HepG2 (cell line): ENCODE results near the gene ZNRF3. TPM values are rescaled to one million over a fixed set of nuclear protein-coding genes. Genes with fewer than 3 reads are reported as not detected.

Source experiments
- HOXD1 ChIP-seq: sonication (generic); formaldehyde crosslinking; IDR thresholded peaks from 2 replicates; pipeline ENCODE4 v1.5.0; 2020; ENCODE audit warnings: missing genetic modification reagents
- MAFF ChIP-seq: IDR thresholded peaks from 2 replicates; pipeline ENCODE4 v1.6.1; 2011; ENCODE audit warnings: low read depth, low read length, improper control_type of control experiment
- MIER3 ChIP-seq: IDR thresholded peaks from 2 replicates; pipeline ENCODE4 v1.6.1; 2016; ENCODE audit warnings: missing compliant biosample characterization, borderline replicate concordance
- MTA1 ChIP-seq: sonication (generic); formaldehyde crosslinking; IDR thresholded peaks from 2 replicates; pipeline ENCODE4 v1.4.0; 2020; ENCODE audit warnings: missing genetic modification reagents, mild to moderate bottlenecking, borderline replicate concordance
- MXD4 ChIP-seq: IDR thresholded peaks from 2 replicates; pipeline ENCODE4 v1.6.1; 2016; ENCODE audit warnings: mild to moderate bottlenecking, missing biosample characterization, missing genetic modification reagents
- MZF1 ChIP-seq: sonication (generic); formaldehyde crosslinking; IDR thresholded peaks from 2 replicates; pipeline ENCODE4 v1.8.1; 2023; ENCODE audit warnings: mild to moderate bottlenecking, missing genetic modification reagents, borderline replicate concordance
- PLRG1 ChIP-seq: fragments of 450-650 bp; conservative IDR thresholded peaks from 2 replicates; pipeline ENCODE4 v1.6.1; 2016
- RBM22 ChIP-seq: fragments of 200-400 bp; formaldehyde crosslinking; optimal IDR thresholded peaks from 2 replicates; pipeline ENCODE3; 2017; ENCODE audit warnings: mild to moderate bottlenecking, low read length, moderate library complexity
- SMYD3 ChIP-seq: sonication (generic); formaldehyde crosslinking; IDR thresholded peaks from 2 replicates; pipeline ENCODE4 v1.8.1; 2023; ENCODE audit warnings: mild to moderate bottlenecking, missing genetic modification reagents
- SPEN ChIP-seq: sonication (generic); formaldehyde crosslinking; IDR thresholded peaks from 2 replicates; pipeline ENCODE4 v1.5.1; 2020; ENCODE audit warnings: low read depth, mild to moderate bottlenecking, missing genetic modification reagents
- TGIF2 ChIP-seq: IDR thresholded peaks from 2 replicates; pipeline ENCODE4 v1.6.1; 2016; ENCODE audit warnings: control low read depth, missing compliant biosample characterization
- U2AF2 ChIP-seq: fragments of 200-400 bp; formaldehyde crosslinking; IDR thresholded peaks from 2 replicates; pipeline ENCODE4 v1.6.1; 2017; ENCODE audit warnings: low read depth, mild to moderate bottlenecking, low read length
- ZBTB1 ChIP-seq: sonication (generic); formaldehyde crosslinking; IDR thresholded peaks from 2 replicates; pipeline ENCODE4 v1.4.0; 2020; ENCODE audit warnings: missing genetic modification reagents, borderline replicate concordance
- ZNF136 ChIP-seq: sonication (generic); formaldehyde crosslinking; IDR thresholded peaks from 2 replicates; pipeline ENCODE4 v1.8.1; 2022; ENCODE audit warnings: low read depth, mild to moderate bottlenecking, moderate library complexity, missing genetic modification reagents
- ZNF235 ChIP-seq: sonication (generic); formaldehyde crosslinking; IDR thresholded peaks from 2 replicates; pipeline ENCODE4 v1.8.1; 2023; ENCODE audit warnings: mild to moderate bottlenecking, missing genetic modification reagents, borderline replicate concordance
- ZNF3 ChIP-seq: IDR thresholded peaks from 2 replicates; pipeline ENCODE4 v1.7.0; 2017; ENCODE audit warnings: inconsistent platforms
- ZNF605 ChIP-seq: sonication (generic); formaldehyde crosslinking; IDR thresholded peaks from 2 replicates; pipeline ENCODE4 v1.8.0; 2022; ENCODE audit warnings: mild to moderate bottlenecking, missing genetic modification reagents
- ZSCAN22 ChIP-seq: sonication (generic); formaldehyde crosslinking; IDR thresholded peaks from 2 replicates; pipeline ENCODE4 v1.4.0; 2020; ENCODE audit warnings: mild to moderate bottlenecking, missing genetic modification reagents
- polyA plus RNA-seq, 8 experiments: library from polyadenylated mRNA; depleted of rRNA in 3 of 8; stranded (reverse) in 7 of 8; unstranded in 1 of 8; fragments of >200 nt; fragmentation: Illumina TruSeq in 4 of 8; extraction: Trizol in 4 of 8; gene quantifications; 2 replicates each; pipeline versions ENCODE4 v1.2.1 to v1.2.3, GENCODE V29; 2011 to 2016; ENCODE audit warnings: low read depth in 4 of 8, missing spikeins in 1 of 8, mixed read lengths in 1 of 8; ENCODE audit not compliant: insufficient read depth in 1 of 8
- total RNA-seq, 5 experiments: library from RNA; depleted of rRNA; stranded (reverse); fragments of >200 nt; fragmentation: Illumina TruSeq; extraction: Trizol; gene quantifications; 2 replicates each; pipeline ENCODE4 v1.2.3, GENCODE V29; 2016; ENCODE audit warnings: low read depth in 1 of 5
- TF ChIP-seq, protein P1 (sequence below): sonication (generic); formaldehyde crosslinking; IDR thresholded peaks from 2 replicates; pipeline ENCODE4 v1.4.0; 2020; ENCODE audit warnings: missing genetic modification reagents, mild to moderate bottlenecking, borderline replicate concordance
- TF ChIP-seq, protein P2 (sequence below): sonication (generic); formaldehyde crosslinking; IDR thresholded peaks from 2 replicates; pipeline ENCODE4 v1.5.1; 2020; ENCODE audit warnings: mild to moderate bottlenecking, missing genetic modification reagents, moderate library complexity
- TF ChIP-seq, protein P3 (sequence below): sonication (generic); formaldehyde crosslinking; IDR thresholded peaks from 2 replicates; pipeline ENCODE4 v1.9.0; 2021; ENCODE audit warnings: missing genetic modification reagents, borderline replicate concordance

The ZNRF3 gene
- total and polyA plus RNA-seq, 2 of the 13 experiments (the other 11 are each of a cell fraction or from before 2014, with no cell fraction given) = 20.3 to 36.7 TPM

DNA sequence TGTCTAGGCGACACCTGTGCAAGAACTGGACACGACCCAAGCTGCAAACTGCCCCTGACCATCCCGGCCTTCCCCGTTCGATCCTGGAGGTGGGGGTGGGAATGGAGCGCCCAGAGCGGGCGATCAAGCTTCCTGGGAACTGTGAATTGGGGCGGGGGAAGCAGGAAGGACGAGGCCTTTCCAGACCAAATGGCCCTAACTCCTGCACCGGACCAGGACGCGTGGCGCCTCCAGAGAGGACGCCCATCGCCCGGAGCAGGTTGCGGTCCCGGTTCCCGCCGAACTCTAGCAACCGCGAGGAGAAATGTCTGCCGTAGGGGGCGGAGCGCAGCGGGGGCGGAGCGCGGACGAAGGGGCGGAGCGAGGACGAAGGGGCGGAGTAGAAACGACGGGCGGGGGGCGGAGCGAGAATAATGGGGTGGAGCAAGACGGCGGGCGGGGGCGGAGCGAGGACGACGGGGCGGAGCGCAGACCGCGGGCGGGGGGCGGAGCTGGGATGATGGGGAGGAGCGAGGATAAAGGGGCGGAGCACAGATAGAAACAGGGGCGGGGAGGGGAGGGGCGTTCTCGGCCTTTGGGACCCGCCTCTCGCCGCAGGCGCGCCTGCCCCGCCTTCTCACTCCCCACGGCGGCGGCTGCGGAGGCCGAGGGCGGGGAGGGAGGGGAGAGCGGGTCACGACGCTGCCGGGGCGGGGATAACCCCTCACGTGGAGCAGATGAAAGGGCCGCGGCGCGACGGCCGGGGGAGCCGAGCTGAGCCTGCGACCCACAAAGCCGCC, at the start of gene ZNRF3 (continued):
- no peak for TF ChIP-seq MAFF
- no peak for TF ChIP-seq SMYD3
- TF ChIP-seq TGIF2 (CRISPR knock-in tag) = 0 out of 2 replicates have a peak, but pooled peaks have one; percentile 22
- TF ChIP-seq ZNF235 = peak; percentile 79; the same call in 1 of the 2 replicates
- no peak for TF ChIP-seq ZNF3 (CRISPR knock-in tag)
- peak; percentile 4 for TF ChIP-seq HOXD1 (CRISPR knock-in tag)
- TF ChIP-seq, protein P1, sequence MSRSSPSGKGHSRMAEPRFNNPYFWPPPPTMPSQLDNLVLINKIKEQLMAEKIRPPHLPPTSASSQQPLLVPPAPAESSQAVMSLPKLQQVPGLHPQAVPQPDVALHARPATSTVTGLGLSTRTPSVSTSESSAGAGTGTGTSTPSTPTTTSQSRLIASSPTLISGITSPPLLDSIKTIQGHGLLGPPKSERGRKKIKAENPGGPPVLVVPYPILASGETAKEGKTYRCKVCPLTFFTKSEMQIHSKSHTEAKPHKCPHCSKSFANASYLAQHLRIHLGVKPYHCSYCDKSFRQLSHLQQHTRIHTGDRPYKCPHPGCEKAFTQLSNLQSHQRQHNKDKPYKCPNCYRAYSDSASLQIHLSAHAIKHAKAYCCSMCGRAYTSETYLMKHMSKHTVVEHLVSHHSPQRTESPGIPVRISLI (CRISPR knock-in tag) = no peak
- TF ChIP-seq ZNF605 (CRISPR knock-in tag) = peak; percentile 87; the same call in 1 of the 2 replicates
- TF ChIP-seq PLRG1 = no peak
- no peak for TF ChIP-seq ZBTB1 (CRISPR knock-in tag)
- TF ChIP-seq MTA1 = peak; percentile 56; the same call in 1 of the 2 replicates
- TF ChIP-seq, protein P2, sequence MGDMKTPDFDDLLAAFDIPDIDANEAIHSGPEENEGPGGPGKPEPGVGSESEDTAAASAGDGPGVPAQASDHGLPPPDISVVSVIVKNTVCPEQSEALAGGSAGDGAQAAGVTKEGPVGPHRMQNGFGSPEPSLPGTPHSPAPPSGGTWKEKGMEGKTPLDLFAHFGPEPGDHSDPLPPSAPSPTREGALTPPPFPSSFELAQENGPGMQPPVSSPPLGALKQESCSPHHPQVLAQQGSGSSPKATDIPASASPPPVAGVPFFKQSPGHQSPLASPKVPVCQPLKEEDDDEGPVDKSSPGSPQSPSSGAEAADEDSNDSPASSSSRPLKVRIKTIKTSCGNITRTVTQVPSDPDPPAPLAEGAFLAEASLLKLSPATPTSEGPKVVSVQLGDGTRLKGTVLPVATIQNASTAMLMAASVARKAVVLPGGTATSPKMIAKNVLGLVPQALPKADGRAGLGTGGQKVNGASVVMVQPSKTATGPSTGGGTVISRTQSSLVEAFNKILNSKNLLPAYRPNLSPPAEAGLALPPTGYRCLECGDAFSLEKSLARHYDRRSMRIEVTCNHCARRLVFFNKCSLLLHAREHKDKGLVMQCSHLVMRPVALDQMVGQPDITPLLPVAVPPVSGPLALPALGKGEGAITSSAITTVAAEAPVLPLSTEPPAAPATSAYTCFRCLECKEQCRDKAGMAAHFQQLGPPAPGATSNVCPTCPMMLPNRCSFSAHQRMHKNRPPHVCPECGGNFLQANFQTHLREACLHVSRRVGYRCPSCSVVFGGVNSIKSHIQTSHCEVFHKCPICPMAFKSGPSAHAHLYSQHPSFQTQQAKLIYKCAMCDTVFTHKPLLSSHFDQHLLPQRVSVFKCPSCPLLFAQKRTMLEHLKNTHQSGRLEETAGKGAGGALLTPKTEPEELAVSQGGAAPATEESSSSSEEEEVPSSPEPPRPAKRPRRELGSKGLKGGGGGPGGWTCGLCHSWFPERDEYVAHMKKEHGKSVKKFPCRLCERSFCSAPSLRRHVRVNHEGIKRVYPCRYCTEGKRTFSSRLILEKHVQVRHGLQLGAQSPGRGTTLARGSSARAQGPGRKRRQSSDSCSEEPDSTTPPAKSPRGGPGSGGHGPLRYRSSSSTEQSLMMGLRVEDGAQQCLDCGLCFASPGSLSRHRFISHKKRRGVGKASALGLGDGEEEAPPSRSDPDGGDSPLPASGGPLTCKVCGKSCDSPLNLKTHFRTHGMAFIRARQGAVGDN (CRISPR knock-in tag) = peak; percentile 97
- no peak for TF ChIP-seq U2AF2
- peak; percentile 82; the same call in 1 of the 2 replicates for TF ChIP-seq ZNF136 (CRISPR knock-in tag)
- TF ChIP-seq, protein P3, sequence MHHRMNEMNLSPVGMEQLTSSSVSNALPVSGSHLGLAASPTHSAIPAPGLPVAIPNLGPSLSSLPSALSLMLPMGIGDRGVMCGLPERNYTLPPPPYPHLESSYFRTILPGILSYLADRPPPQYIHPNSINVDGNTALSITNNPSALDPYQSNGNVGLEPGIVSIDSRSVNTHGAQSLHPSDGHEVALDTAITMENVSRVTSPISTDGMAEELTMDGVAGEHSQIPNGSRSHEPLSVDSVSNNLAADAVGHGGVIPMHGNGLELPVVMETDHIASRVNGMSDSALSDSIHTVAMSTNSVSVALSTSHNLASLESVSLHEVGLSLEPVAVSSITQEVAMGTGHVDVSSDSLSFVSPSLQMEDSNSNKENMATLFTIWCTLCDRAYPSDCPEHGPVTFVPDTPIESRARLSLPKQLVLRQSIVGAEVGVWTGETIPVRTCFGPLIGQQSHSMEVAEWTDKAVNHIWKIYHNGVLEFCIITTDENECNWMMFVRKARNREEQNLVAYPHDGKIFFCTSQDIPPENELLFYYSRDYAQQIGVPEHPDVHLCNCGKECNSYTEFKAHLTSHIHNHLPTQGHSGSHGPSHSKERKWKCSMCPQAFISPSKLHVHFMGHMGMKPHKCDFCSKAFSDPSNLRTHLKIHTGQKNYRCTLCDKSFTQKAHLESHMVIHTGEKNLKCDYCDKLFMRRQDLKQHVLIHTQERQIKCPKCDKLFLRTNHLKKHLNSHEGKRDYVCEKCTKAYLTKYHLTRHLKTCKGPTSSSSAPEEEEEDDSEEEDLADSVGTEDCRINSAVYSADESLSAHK (CRISPR knock-in tag) = no peak
- TF ChIP-seq MIER3 (CRISPR knock-in tag) = no peak
- no peak for TF ChIP-seq RBM22
- no peak; the same call in 1 of the 2 replicates for TF ChIP-seq SPEN (CRISPR knock-in tag)
- TF ChIP-seq MZF1 (CRISPR knock-in tag) = no peak
- TF ChIP-seq MXD4 = peak; percentile 72; the same call in 1 of the 2 replicates
- no peak for TF ChIP-seq ZSCAN22
